GM12878 (cell line): ENCODE measurements around the gene TNFAIP2.

Source experiments
- BACH1 ChIP-seq: fragments of 450-650 bp; IDR thresholded peaks from 2 replicates; pipeline ENCODE4 v1.6.1; 2017; ENCODE audit warnings: mild to moderate bottlenecking, borderline replicate concordance
- CTCF ChIP-seq, 3 experiments: IDR thresholded peaks in 2 of 3; conservative IDR thresholded peaks in 1 of 3; 2 replicates each; pipeline ENCODE4 v1.5.1; 2011; ENCODE audit warnings: low read depth in 3 of 3, low read length in 3 of 3, mild to moderate bottlenecking in 3 of 3, control low read depth in 2 of 3, moderate library complexity in 2 of 3, inconsistent platforms in 1 of 3, mixed read lengths in 1 of 3; ENCODE audit not compliant: control insufficient read depth in 2 of 3, insufficient read depth in 1 of 3; ENCODE audit errors: extremely low read depth in 1 of 3
- HDAC6 ChIP-seq: fragments of 200-600 bp; sonication (generic); IDR thresholded peaks from one replicate; pipeline ENCODE4 v1.8.0; 2017; ENCODE audit warnings: antibody characterized with exemption; ENCODE audit not compliant: unreplicated experiment
- RAD21 ChIP-seq: IDR thresholded peaks from 2 replicates; pipeline ENCODE4 v1.6.1; 2011; ENCODE audit warnings: mild to moderate bottlenecking, low read depth, low read length, moderate library complexity; ENCODE audit not compliant: insufficient read depth
- SUZ12 ChIP-seq: fragments of 200-600 bp; sonication (generic); IDR thresholded peaks from one replicate; pipeline ENCODE4 v1.6.1; 2018; ENCODE audit warnings: antibody characterized with exemption, mild to moderate bottlenecking; ENCODE audit not compliant: unreplicated experiment

GRCh38 chr14:103100281-103101121 lies 22.8 kb upstream of the TNFAIP2 start:
- TF ChIP-seq HDAC6, result no peak
- no peak for TF ChIP-seq RAD21
- no peak for TF ChIP-seq BACH1
- no peak for TF ChIP-seq CTCF (IDR thresholded peaks at IDR 0.05 in 2 of 3, conservative IDR thresholded peaks at IDR 0.05 in 1 of 3; ENCODE audit: control insufficient read depth in 2 of 3, extremely low read depth in 1 of 3, insufficient read depth in 1 of 3, low read depth in 3 of 3, low read length in 3 of 3)
- TF ChIP-seq SUZ12, result no peak
